Mesenchymal stem cell (in vitro differentiated cells and primary cell): ENCODE measurements around the gene FAM181A.

Experiments
- DNase-seq: peaks from one replicate; pipeline ENCODE4 v3.0.0-alpha.2; 2013
- H2AFZ ChIP-seq: one replicate; pipeline ENCODE4 v1.6.1; 2013; ENCODE audit warnings: low read depth, mild to moderate bottlenecking, control low read depth, inconsistent platforms, low read length, moderate library complexity
- H2AK5ac ChIP-seq: 2 replicates; pipeline ENCODE4 v1.6.1; 2013; ENCODE audit warnings: low read length, moderate library complexity, mild to moderate bottlenecking, inconsistent platforms; ENCODE audit not compliant: severe bottlenecking
- H2BK120ac ChIP-seq: one replicate; pipeline ENCODE4 v1.6.1; 2013; ENCODE audit warnings: low read depth, mild to moderate bottlenecking, inconsistent platforms, low read length, moderate library complexity
- H2BK12ac ChIP-seq, 2 experiments: one replicate each; pipeline ENCODE4 v1.6.1; 2013; ENCODE audit warnings: inconsistent platforms in 2 of 2, low read length in 2 of 2, mild to moderate bottlenecking in 2 of 2, moderate library complexity in 2 of 2, control low read depth in 1 of 2
- H2BK15ac ChIP-seq: one replicate; pipeline ENCODE4 v1.6.1; 2013; ENCODE audit warnings: mild to moderate bottlenecking, low read depth, inconsistent platforms; ENCODE audit not compliant: poor library complexity, severe bottlenecking
- H2BK5ac ChIP-seq: 2 replicates; pipeline ENCODE4 v1.6.1; 2013; ENCODE audit warnings: low read depth, mild to moderate bottlenecking, low read length, control low read depth, inconsistent platforms; ENCODE audit not compliant: poor library complexity, severe bottlenecking
- H3K14ac ChIP-seq, 2 experiments: one replicate each; pipeline ENCODE4 v1.6.1; 2013; ENCODE audit warnings: inconsistent platforms in 2 of 2, low read length in 2 of 2, control low read depth in 1 of 2, mild to moderate bottlenecking in 1 of 2, moderate library complexity in 1 of 2
- H3K18ac ChIP-seq, 2 experiments: one replicate each; pipeline ENCODE4 v1.6.1; 2013; ENCODE audit warnings: inconsistent platforms in 2 of 2, low read length in 2 of 2, control low read depth in 1 of 2, low read depth in 1 of 2, mild to moderate bottlenecking in 1 of 2
- H3K23ac ChIP-seq, 2 experiments: one replicate each; pipeline ENCODE4 v1.6.1; 2013; ENCODE audit warnings: inconsistent platforms in 2 of 2, low read length in 2 of 2, mild to moderate bottlenecking in 2 of 2, moderate library complexity in 2 of 2, control low read depth in 1 of 2
- H3K27ac ChIP-seq: 2 replicates; pipeline ENCODE4 v1.5.1; 2013; ENCODE audit warnings: mild to moderate bottlenecking, moderate library complexity, low read length, control low read depth, inconsistent platforms; ENCODE audit not compliant: poor library complexity, severe bottlenecking
- H3K27me3 ChIP-seq, 2 experiments: 2 replicates each; pipeline versions ENCODE4 v1.6.1 to v1.7.0; 2013; ENCODE audit warnings: low read length in 2 of 2, mild to moderate bottlenecking in 2 of 2, moderate library complexity in 2 of 2, control low read depth in 1 of 2, inconsistent platforms in 1 of 2; ENCODE audit not compliant: control insufficient read depth in 1 of 2, insufficient read depth in 1 of 2
- H3K36me3 ChIP-seq, 2 experiments: 2 replicates each; pipeline versions ENCODE4 v1.6.1 to v1.7.0; 2013; ENCODE audit warnings: low read length in 2 of 2, control low read depth in 1 of 2, inconsistent platforms in 1 of 2, low read depth in 1 of 2, mild to moderate bottlenecking in 1 of 2; ENCODE audit not compliant: insufficient read depth in 2 of 2, control insufficient read depth in 1 of 2
- H3K4ac ChIP-seq, 2 experiments: one replicate each; pipeline ENCODE4 v1.6.1; 2013; ENCODE audit warnings: inconsistent platforms in 2 of 2, low read length in 2 of 2, mild to moderate bottlenecking in 2 of 2, moderate library complexity in 2 of 2, control low read depth in 1 of 2, low read depth in 1 of 2
- H3K4me1 ChIP-seq: 2 replicates; pipeline ENCODE4 v1.6.1; 2013; ENCODE audit warnings: low read depth, low read length, control low read depth; ENCODE audit not compliant: control insufficient read depth, insufficient read depth
- H3K4me2 ChIP-seq: 2 replicates; pipeline ENCODE4 v1.6.1; 2013; ENCODE audit warnings: low read length, mild to moderate bottlenecking, inconsistent platforms; ENCODE audit not compliant: poor library complexity, severe bottlenecking
- H3K4me3 ChIP-seq, 2 experiments: 2 replicates each; pipeline versions ENCODE4 v1.5.1 to v1.7.0; 2013; ENCODE audit warnings: low read length in 2 of 2, mild to moderate bottlenecking in 2 of 2, control low read depth in 1 of 2, low read depth in 1 of 2; ENCODE audit not compliant: insufficient read depth in 1 of 2
- H3K79me1 ChIP-seq: replicated peaks from 2 replicates; pipeline ENCODE4 v1.6.1; 2013; ENCODE audit warnings: mild to moderate bottlenecking, control low read depth, low read length, inconsistent platforms; ENCODE audit not compliant: poor library complexity, severe bottlenecking
- H3K9ac ChIP-seq: 2 replicates; pipeline ENCODE4 v1.7.0; 2013; ENCODE audit warnings: mild to moderate bottlenecking, low read length, moderate library complexity
- H3K9me3 ChIP-seq: 2 replicates; pipeline ENCODE4 v1.7.0; 2013; ENCODE audit warnings: mild to moderate bottlenecking, low read length; ENCODE audit not compliant: control insufficient read depth
- H4K8ac ChIP-seq: one replicate; pipeline ENCODE4 v1.6.1; 2013; ENCODE audit warnings: inconsistent platforms, mild to moderate bottlenecking, low read length, moderate library complexity
- H4K91ac ChIP-seq: one replicate; pipeline ENCODE4 v1.6.1; 2013; ENCODE audit warnings: mild to moderate bottlenecking, low read length, inconsistent platforms
- WGBS: methylation state at CpG from one replicate; pipeline ENCODE4 v1.1.7; 2013; ENCODE audit warnings: mixed read lengths; 5-methylcytosine and 5-hydroxymethylcytosine counted together

Gene FAM181A

DNA sequence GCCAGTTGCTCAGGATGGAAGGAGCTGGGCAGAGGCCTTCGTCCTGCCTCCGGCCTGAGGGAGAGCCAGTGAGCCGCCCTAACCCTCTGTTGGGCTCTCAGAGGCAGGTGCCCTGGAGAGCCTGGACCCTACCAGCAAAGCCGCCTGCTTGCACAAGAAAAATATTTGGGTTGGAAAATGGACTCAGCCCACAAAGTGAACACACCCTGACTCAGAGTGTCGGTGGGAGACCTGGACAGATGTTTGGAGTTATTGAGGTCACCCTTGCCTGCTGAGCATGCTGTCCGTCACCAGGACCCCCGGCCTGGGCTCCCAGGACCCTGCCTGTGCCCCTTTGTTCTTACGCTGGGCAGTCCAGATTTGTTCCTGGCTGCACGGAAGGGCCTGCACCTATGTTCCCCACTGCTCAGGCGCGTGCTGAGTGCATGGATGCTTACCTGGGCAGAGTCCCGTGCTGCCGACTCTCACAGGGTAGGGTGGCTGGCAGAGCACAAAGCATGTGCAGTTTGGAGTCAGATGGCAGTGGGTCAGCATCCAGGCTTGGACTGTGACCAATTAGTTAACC is 22.4 kb downstream of the FAM181A start:
- WGBS = 91% methylated on average over 13 of the region's 13 CpGs
- no peak overlapping the region for H3K23ac ChIP-seq
- no peaks in the 10 kb centered on the region for H3K79me1 ChIP-seq

DNA sequence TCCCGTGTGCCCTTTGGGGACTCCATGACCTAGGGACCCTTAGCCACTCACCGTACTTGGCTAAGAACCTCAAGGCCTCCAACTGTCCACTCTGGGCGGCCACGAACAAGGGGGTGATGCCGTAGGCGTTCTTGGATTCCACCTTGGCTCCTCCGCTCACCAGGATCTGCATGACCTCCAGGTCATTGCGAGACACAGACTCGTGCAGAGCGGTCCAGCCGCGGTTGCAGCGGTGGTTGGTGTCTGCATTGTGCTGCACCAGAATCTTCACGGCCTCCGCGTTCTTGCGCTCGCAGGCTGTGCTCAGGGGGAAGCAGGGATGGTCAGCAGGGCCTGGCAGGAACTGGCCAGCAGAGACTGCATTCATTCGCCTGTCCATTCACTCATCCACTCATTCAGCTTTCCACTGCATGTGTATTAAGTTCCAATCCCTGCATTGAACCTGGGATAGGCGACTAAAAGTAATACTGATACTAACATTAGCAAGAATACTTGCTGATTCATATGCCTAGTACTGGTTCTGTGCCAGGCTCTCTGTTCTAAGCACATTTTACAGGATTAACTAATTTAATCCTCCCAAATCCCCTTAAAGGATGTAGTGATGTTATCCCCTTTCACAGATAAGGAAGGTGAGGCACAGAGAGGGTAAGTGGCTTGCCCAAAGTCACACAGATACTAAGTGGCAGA is 23.9 kb downstream of the FAM181A start:
- H3K4me1 ChIP-seq = peaks cover 49% of the 10 kb centered on the region
- H3K14ac ChIP-seq = no peak overlapping the region
- H2BK15ac ChIP-seq = no peak overlapping the region
- H2BK12ac ChIP-seq = no peak overlapping the region
- H3K4me2 ChIP-seq = no peak overlapping the region
- H3K9me3 ChIP-seq = no peaks in the 10 kb centered on the region
- DNase-seq = no peak
- WGBS = 82% methylated on average over 19 of the region's 20 CpGs
- no peak overlapping the region for H3K23ac ChIP-seq
- no peaks in the 10 kb centered on the region for H3K36me3 ChIP-seq
- H4K91ac ChIP-seq = no peak overlapping the region
- no peak overlapping the region for H2AFZ ChIP-seq
- no peak overlapping the region for H2BK5ac ChIP-seq
- H2BK120ac ChIP-seq = no peak overlapping the region
- H3K27ac ChIP-seq = no peak overlapping the region
- no peak overlapping the region for H4K8ac ChIP-seq
- no peak overlapping the region for H3K18ac ChIP-seq
- H3K4ac ChIP-seq = no peak overlapping the region
- no peak overlapping the region for H2AK5ac ChIP-seq
- H3K9ac ChIP-seq = no peak overlapping the region
- H3K27me3 ChIP-seq = peaks cover 0 to 18% of the 10 kb centered on the region in 2 experiments
- H3K79me1 ChIP-seq = no peaks in the 10 kb centered on the region
- H3K4me3 ChIP-seq = no peak overlapping the region

More for the DNA sequence above, 22.4 kb downstream of the FAM181A start:
- no peak overlapping the region for H2BK5ac ChIP-seq
- H2AK5ac ChIP-seq = no peak overlapping the region
- no peak overlapping the region for H3K4me3 ChIP-seq
- no peaks in the 10 kb centered on the region for H3K9me3 ChIP-seq
- H3K4me1 ChIP-seq = peaks cover 50% of the 10 kb centered on the region
- H3K27me3 ChIP-seq = peaks cover 0 to 9% of the 10 kb centered on the region in 2 experiments
- H3K36me3 ChIP-seq = no peaks in the 10 kb centered on the region
- H3K14ac ChIP-seq = no peak overlapping the region
- no peak overlapping the region for H2BK15ac ChIP-seq
- no peak overlapping the region for H3K9ac ChIP-seq
- no peak overlapping the region for H2AFZ ChIP-seq
- H2BK12ac ChIP-seq = no peak overlapping the region
- no peak overlapping the region for H3K4ac ChIP-seq
- no peak overlapping the region for H2BK120ac ChIP-seq
- H4K91ac ChIP-seq = no peak overlapping the region
- no peak overlapping the region for H3K18ac ChIP-seq
- no peak overlapping the region for H4K8ac ChIP-seq
- no peak overlapping the region for H3K27ac ChIP-seq
- DNase-seq = no peak
- H3K4me2 ChIP-seq = no peak overlapping the region

DNA sequence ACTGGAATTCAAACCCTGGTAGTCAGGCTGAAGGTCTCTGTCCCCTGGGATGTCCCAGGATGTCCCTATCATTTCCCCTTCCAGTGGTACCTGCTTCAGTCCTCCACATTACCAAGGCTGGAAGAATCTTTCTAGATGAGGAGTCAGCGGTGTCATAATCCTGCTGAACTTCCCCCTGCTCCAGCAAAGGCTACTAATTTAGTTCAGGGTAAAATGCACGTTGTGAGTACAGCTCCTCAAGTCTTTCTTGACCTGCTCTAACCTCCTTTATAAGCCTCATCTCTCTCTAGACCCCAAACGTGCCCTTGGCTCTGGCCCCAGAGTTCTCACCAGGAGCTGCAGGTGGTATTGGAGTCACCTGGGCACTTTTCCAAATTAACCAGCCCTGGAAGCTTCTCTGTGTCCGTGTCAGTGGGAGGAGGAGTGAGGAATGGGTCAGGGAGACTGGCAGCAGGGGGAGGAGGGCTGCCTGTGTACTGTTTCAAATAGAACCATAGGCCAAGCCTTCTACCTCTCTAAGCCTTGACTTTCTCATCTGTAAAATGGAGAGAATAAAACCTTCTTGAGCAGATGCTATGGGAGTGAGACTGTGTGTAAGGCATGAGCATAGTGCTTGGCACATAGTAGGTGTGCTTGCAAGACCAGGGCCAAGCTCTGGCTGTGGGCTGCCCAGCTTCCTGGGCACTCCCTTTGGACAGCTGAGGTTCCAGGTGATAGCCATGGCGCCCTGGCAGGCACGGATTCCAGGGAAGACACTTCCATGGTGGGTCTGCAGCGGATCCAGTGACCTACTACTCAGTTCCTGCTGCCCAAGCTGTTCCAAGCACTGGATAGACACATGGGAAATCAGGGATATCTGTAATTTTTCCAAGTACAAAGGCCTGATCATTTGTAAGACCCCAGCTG is 24.7 kb downstream of the FAM181A start:
- Histone ChIP-seq H3K9me3 (no peaks in the 10 kb centered on the region), H3K18ac (no peak overlapping the region), H2BK5ac (no peak overlapping the region), H3K4ac (no peak overlapping the region), H3K27ac (no peak overlapping the region), H4K8ac (no peak overlapping the region), H3K23ac (no peak overlapping the region), H2AFZ (no peak overlapping the region), H2AK5ac (peak overlapping the region; percentile 52), H3K4me1 (peaks cover 53% of the 10 kb centered on the region), H3K27me3 (peaks cover 0 to 21% of the 10 kb centered on the region in 2 experiments), H2BK15ac (no peak overlapping the region), H3K14ac (no peak overlapping the region), H3K79me1 (no peaks in the 10 kb centered on the region), H2BK12ac (no peak overlapping the region), H2BK120ac (no peak overlapping the region), H3K4me3 (no peak overlapping the region), H3K36me3 (no peaks in the 10 kb centered on the region), H4K91ac (no peak overlapping the region), H3K4me2 (no peak overlapping the region), H3K9ac (no peak overlapping the region)
- no peak for DNase-seq
- 70% methylated on average over 7 of the region's 7 CpGs for WGBS

DNA sequence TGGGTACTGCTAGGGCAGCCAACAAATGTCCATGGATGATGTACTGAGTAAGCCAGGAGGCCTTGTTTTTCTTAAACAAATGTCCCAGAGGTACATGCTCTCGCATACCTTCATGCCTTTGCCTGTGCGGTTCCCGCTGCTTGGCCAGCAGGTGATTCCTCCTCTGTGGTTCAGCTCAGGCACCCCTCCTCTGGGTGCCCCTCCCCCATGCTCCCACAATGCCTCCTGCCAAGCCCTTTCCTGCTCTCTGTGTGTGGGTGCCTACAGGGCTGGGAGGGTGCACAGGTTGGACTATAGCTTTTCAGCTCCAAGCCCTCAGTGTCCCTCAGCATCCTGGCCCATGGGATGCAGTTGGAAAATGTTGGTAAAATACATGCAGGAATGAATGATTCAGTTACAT is 25.7 kb downstream of the FAM181A start:
- Histone ChIP-seq H3K36me3 (no peaks in the 10 kb centered on the region), H3K9me3 (no peaks in the 10 kb centered on the region), H3K14ac (no peak overlapping the region), H2BK5ac (no peak overlapping the region), H3K18ac (no peak overlapping the region), H2BK12ac (no peak overlapping the region), H3K9ac (no peak overlapping the region), H4K91ac (no peak overlapping the region), H4K8ac (no peak overlapping the region), H2BK120ac (no peak overlapping the region), H3K4me3 (no peak overlapping the region), H2AFZ (no peak overlapping the region), H2AK5ac (peak overlapping the region; percentile 27), H3K23ac (no peak overlapping the region), H2BK15ac (no peak overlapping the region), H3K4ac (no peak overlapping the region), H3K4me2 (no peak overlapping the region), H3K27me3 (peaks cover 0 to 21% of the 10 kb centered on the region in 2 experiments), H3K4me1 (peaks cover 58% of the 10 kb centered on the region), H3K79me1 (no peaks in the 10 kb centered on the region), H3K27ac (no peak overlapping the region)
- 100% methylated on average over 3 of the region's 3 CpGs for WGBS
- no peak for DNase-seq
